Activated T-helper 2 cell treated with anti-CD3 and anti-CD28 coated beads, Interferon-gamma antibody, Interleukin-2, Interleukin-4, amounts not matched to agents 10 μg/mL and 5 μg/mL and 100 μg/mL, durations not matched to agents 14 hours and 24 hours and 36 hours (primary cell): Measurements from ENCODE around the gene GRM7. TPM values are rescaled to one million over a fixed set of nuclear protein-coding genes. Genes with fewer than 3 reads are reported as not detected.

ENCODE experiments used
- DNase-seq: peaks from one replicate; pipeline ENCODE4 v3.0.0; 2021; ENCODE audit warnings: low spot score
- H3K27ac Mint-ChIP-seq: one replicate; pipeline ENCODE4 v1.8.0; 2021; ENCODE audit warnings: mixed read lengths
- H3K27me3 Mint-ChIP-seq: one replicate; pipeline ENCODE4 v1.8.0; 2021; ENCODE audit warnings: low read depth, mixed read lengths
- H3K36me3 Mint-ChIP-seq: one replicate; pipeline ENCODE4 v1.8.0; 2021; ENCODE audit warnings: low read depth, mixed read lengths
- H3K4me1 Mint-ChIP-seq: one replicate; pipeline ENCODE4 v1.8.0; 2021; ENCODE audit warnings: low read depth, mixed read lengths
- H3K4me3 Mint-ChIP-seq: one replicate; pipeline ENCODE4 v1.8.0; 2021; ENCODE audit warnings: low read depth, mild to moderate bottlenecking, moderate library complexity, mixed read lengths
- H3K9me3 Mint-ChIP-seq: one replicate; pipeline ENCODE4 v1.8.0; 2021; ENCODE audit warnings: mixed read lengths
- intact Hi-C: fragments of 100-400 bp; cut with micrococcal nuclease; formaldehyde crosslinking; loops from one replicate; pipeline ENCODE4 v1.15.1; 2023
- total RNA-seq: library from RNA; stranded (reverse); gene quantifications from 2 replicates; pipeline ENCODE4 v1.2.3, GENCODE V29; 2022

Gene GRM7
- total RNA-seq, 1 donor from 2014 or later, result not detected

- Mint-ChIP-seq H3K4me1 (no peaks in the 10 kb centered on the region), H3K27ac (no peak overlapping the region), H3K27me3 (no peaks in the 10 kb centered on the region), H3K36me3 (no peaks in the 10 kb centered on the region), H3K4me3 (no peak overlapping the region), H3K9me3 (no peaks in the 10 kb centered on the region)
- intact Hi-C loops, result no loop called here
- no peak for DNase-seq
Observed at GRCh38 chr3:7423036-7423435, 562.1 kb downstream of the GRM7 start.

- Mint-ChIP-seq H3K4me1 (no peaks in the 10 kb centered on the region), H3K9me3 (no peaks in the 10 kb centered on the region), H3K27me3 (no peaks in the 10 kb centered on the region), H3K36me3 (no peaks in the 10 kb centered on the region), H3K4me3 (no peak overlapping the region), H3K27ac (no peak overlapping the region)
- intact Hi-C loops, result no loop called here
- DNase-seq, result no peak
Observed at GRCh38 chr3:7423995-7424394, 563.1 kb downstream of the GRM7 start.

GRCh38 chr3:7428206-7428718 lies 567.3 kb downstream of the GRM7 start:
- intact Hi-C loops, result no loop called here
- Mint-ChIP-seq H3K27ac (no peak overlapping the region), H3K36me3 (no peaks in the 10 kb centered on the region), H3K4me1 (no peaks in the 10 kb centered on the region), H3K4me3 (no peak overlapping the region), H3K27me3 (no peaks in the 10 kb centered on the region), H3K9me3 (peaks cover 11% of the 10 kb centered on the region)
- DNase-seq, result no peak

- H3K36me3 Mint-ChIP-seq, result no peaks in the 10 kb centered on the region
- DNase-seq, result no peak
- no peaks in the 10 kb centered on the region for H3K27me3 Mint-ChIP-seq
- no peak overlapping the region for H3K27ac Mint-ChIP-seq
- no peak overlapping the region for H3K4me3 Mint-ChIP-seq
- H3K9me3 Mint-ChIP-seq, result peaks cover 27% of the 10 kb centered on the region
- intact Hi-C loops, result no loop called here
- H3K4me1 Mint-ChIP-seq, result no peaks in the 10 kb centered on the region
Observed at GRCh38 chr3:7432610-7433009, 571.7 kb downstream of the GRM7 start.

GRCh38 chr3:7433073-7433472 lies 572.2 kb downstream of the GRM7 start:
- Mint-ChIP-seq H3K27me3 (no peaks in the 10 kb centered on the region), H3K9me3 (peaks cover 32% of the 10 kb centered on the region), H3K27ac (no peak overlapping the region), H3K36me3 (no peaks in the 10 kb centered on the region), H3K4me1 (no peaks in the 10 kb centered on the region), H3K4me3 (no peak overlapping the region)
- intact Hi-C loops, result no loop called here
- DNase-seq, result no peak

DNA sequence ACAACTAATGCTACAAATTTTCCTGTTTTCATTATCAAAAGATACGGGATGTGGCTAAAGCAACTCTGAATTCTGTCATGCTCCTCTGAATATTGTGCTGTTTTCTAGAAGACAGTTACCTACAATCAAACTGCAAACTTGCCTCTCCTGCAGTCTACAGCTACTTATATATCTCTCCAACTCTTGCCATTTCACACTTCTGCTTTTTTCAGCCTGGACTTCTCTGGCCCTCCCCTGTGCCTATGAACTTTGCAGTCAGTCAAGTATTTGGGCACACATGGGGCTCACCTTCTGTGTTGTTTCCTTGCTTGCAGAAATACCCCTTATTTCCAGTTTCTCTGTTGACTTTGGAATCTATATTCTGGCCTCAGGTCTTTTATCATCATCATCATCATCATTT lies 575.6 kb downstream of the GRM7 start:
- intact Hi-C loops, result no loop called here
- H3K4me1 Mint-ChIP-seq, result no peaks in the 10 kb centered on the region
- no peaks in the 10 kb centered on the region for H3K27me3 Mint-ChIP-seq
- H3K36me3 Mint-ChIP-seq, result no peaks in the 10 kb centered on the region
- H3K27ac Mint-ChIP-seq, result no peak overlapping the region
- DNase-seq, result no peak
- H3K9me3 Mint-ChIP-seq, result peaks cover 31% of the 10 kb centered on the region
- no peak overlapping the region for H3K4me3 Mint-ChIP-seq

- H3K4me1 Mint-ChIP-seq, result no peaks in the 10 kb centered on the region
- H3K4me3 Mint-ChIP-seq, result no peak overlapping the region
- no peak overlapping the region for H3K27ac Mint-ChIP-seq
- no peaks in the 10 kb centered on the region for H3K27me3 Mint-ChIP-seq
- DNase-seq, result no peak
- intact Hi-C loops, result no loop called here
- peaks cover 31% of the 10 kb centered on the region for H3K9me3 Mint-ChIP-seq
- no peaks in the 10 kb centered on the region for H3K36me3 Mint-ChIP-seq
Observed at GRCh38 chr3:7437231-7437630, 576.3 kb downstream of the GRM7 start.

GRCh38 chr3:7439101-7439680 lies 578.3 kb downstream of the GRM7 start:
- Mint-ChIP-seq H3K4me3 (no peak overlapping the region), H3K4me1 (no peaks in the 10 kb centered on the region), H3K27me3 (no peaks in the 10 kb centered on the region), H3K36me3 (no peaks in the 10 kb centered on the region), H3K27ac (no peak overlapping the region), H3K9me3 (peaks cover 19% of the 10 kb centered on the region)
- intact Hi-C loops, result no loop called here
- DNase-seq, result no peak

GRCh38 chr3:7444886-7445285 lies 584.0 kb downstream of the GRM7 start:
- Mint-ChIP-seq H3K4me1 (no peaks in the 10 kb centered on the region), H3K4me3 (no peak overlapping the region), H3K9me3 (peaks cover 4% of the 10 kb centered on the region), H3K27ac (no peak overlapping the region), H3K36me3 (no peaks in the 10 kb centered on the region), H3K27me3 (no peaks in the 10 kb centered on the region)
- intact Hi-C loops, result no loop called here
- no peak for DNase-seq

- Mint-ChIP-seq H3K9me3 (peaks cover 4% of the 10 kb centered on the region), H3K36me3 (no peaks in the 10 kb centered on the region), H3K4me1 (no peaks in the 10 kb centered on the region), H3K27ac (no peak overlapping the region), H3K4me3 (no peak overlapping the region), H3K27me3 (no peaks in the 10 kb centered on the region)
- DNase-seq, result no peak
- intact Hi-C loops, result no loop called here
Observed at GRCh38 chr3:7445331-7445730, 584.4 kb downstream of the GRM7 start.

DNA sequence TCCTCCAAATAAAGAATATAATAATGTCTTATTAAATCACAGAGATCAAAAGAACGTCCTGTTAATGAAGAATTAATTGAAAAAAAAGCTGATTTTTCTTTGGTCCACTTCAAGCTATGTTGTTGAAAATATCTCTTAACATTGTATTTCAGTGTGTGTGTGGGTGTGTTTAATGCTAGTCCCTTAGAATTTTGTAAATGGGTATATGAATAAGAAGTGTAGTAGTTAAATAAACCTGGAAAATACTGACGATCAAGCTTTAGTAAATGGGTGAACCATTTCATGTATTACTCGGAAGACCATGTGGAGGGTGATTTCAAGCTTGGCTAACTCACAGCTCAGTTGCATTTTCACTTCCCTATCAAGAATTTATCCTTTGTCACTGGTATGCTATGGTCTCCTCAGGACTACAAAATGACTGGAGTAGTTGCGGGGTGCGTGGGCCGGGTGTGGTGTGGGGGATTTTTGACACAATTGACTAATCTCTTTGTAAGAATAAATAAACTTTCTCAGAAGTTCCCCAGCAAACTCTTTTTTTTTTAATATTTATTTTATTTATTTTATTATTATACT lies 586.4 kb downstream of the GRM7 start:
- Mint-ChIP-seq H3K4me3 (no peak overlapping the region), H3K4me1 (no peaks in the 10 kb centered on the region), H3K27ac (no peak overlapping the region), H3K36me3 (no peaks in the 10 kb centered on the region), H3K27me3 (no peaks in the 10 kb centered on the region), H3K9me3 (peaks cover 4% of the 10 kb centered on the region)
- DNase-seq, result no peak
- intact Hi-C loops, result no loop called here

GRCh38 chr3:7456386-7456785 lies 595.5 kb downstream of the GRM7 start:
- H3K36me3 Mint-ChIP-seq, result no peaks in the 10 kb centered on the region
- no peak overlapping the region for H3K27ac Mint-ChIP-seq
- no peaks in the 10 kb centered on the region for H3K4me1 Mint-ChIP-seq
- no peaks in the 10 kb centered on the region for H3K27me3 Mint-ChIP-seq
- no peak overlapping the region for H3K4me3 Mint-ChIP-seq
- intact Hi-C loops, result no loop called here
- DNase-seq, result no peak
- peaks cover 4% of the 10 kb centered on the region for H3K9me3 Mint-ChIP-seq

DNA sequence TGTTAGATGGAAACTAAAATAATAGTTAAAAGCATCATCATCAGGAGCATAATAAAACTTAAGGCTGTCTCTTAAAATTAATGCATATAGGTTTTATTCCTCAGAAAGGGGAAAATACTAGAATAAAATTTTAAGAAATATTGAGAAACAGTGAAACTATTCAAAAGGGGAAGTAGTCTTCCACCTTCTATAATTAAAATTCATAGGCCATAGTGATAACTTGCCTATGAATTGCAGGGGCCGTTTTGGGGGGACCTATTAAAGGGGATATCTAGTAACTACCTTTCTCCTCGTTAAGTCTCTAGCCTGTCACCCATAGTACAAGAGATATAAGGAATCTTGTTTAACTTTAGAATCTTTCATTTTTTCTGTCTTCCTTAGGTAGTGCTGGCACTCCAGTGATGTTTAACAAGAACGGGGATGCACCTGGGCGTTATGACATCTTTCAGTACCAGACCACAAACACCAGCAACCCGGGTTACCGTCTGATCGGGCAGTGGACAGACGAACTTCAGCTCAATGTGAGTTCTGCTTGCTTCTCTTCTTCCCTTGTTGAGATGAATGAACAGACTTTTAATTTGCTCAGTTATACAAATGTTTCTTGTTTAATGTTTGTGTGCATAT lies 600.4 kb downstream of the GRM7 start:
- DNase-seq, result no peak
- no peaks in the 10 kb centered on the region for H3K4me1 Mint-ChIP-seq
- no peak overlapping the region for H3K4me3 Mint-ChIP-seq
- intact Hi-C loops, result no loop called here
- H3K27ac Mint-ChIP-seq, result no peak overlapping the region
- no peaks in the 10 kb centered on the region for H3K27me3 Mint-ChIP-seq
- no peaks in the 10 kb centered on the region for H3K36me3 Mint-ChIP-seq
- H3K9me3 Mint-ChIP-seq, result peaks cover 8% of the 10 kb centered on the region
